ENCODE data around the gene SCGB3A1. TPM values are rescaled to one million over a fixed set of nuclear protein-coding genes. Genes with fewer than 3 reads are reported as not detected.
A peak's percentile ranks its signal among the peaks of the same experiment; 100 is the strongest.

The SCGB3A1 gene
- total and polyA plus RNA-seq, 9 of the 15 experiments (the other 6 are each of a cell fraction or from before 2014, with no cell fraction given): 0.33 TPM; not detected in 8

DNA sequence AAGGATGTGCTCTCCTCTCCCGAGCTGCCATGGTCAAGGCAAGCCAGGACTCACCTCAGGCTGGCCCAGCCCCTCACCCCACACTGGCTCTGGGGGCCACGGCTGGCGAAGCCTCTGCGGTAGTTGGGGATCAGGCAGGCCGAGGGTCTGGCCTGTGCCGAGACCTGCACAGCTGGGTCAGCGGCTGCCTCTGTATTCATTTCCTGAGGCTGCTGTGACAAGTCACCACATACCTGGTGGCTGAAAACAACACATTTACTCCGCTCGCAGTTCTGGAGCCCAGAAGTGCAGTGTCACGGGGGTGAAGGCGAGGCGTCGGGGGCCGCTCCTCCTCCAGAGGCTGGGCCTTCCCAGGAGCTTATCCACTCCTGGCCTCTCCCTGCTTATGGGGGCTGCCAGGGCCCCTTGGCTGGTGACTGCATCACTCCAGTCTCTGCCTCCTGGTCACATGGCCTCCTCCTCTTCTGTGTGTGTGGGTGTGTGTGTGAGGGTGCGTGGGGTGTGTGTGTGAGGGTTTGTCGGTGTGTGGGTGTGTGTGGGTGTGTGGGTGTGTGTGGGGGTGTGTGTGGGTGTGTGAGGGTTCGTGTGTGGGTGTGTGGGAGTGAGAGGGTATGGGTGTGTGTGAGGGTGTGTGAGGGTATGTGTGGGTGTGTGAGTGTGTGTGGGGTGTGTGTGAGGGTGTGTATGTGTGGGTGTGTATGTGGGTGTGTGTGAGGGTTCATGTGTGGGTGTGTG lies 3.2 kb upstream of the SCGB3A1 start (continued):
- TF ChIP-seq ARID1B (IDR thresholded peaks at IDR 0.05) (peak; percentile 67), DPF2 (IDR thresholded peaks at IDR 0.05) (peak; percentile 85), NFATC3 (IDR thresholded peaks at IDR 0.05) (no peak), NFE2 (IDR thresholded peaks at IDR 0.05; ENCODE audit: low read depth) (peak; percentile 78), CBFA2T2 (conservative IDR thresholded peaks at IDR 0.05) (peak; percentile 36), KLF16 (IDR thresholded peaks at IDR 0.05) (no peak), POLR3G (IDR thresholded peaks at IDR 0.05; ENCODE audit: extremely low read depth, insufficient read length, insufficient replicate concordance) (no peak), ETV1 (tag; conservative IDR thresholded peaks at IDR 0.05; ENCODE audit: low read depth) (no peak), CC2D1A (IDR thresholded peaks at IDR 0.05) (peak; percentile 62; the same call in 1 of the 2 replicates), ZBTB7A (IDR thresholded peaks at IDR 0.05; ENCODE audit: borderline replicate concordance, control insufficient read depth, low read depth, low read length) (peak; percentile 43; the same call in 1 of the 2 replicates), ELF1 (tag; IDR thresholded peaks at IDR 0.05) (no peak), ZNF436 (CRISPR knock-in tag; IDR thresholded peaks at IDR 0.05) (no peak), BACH1 (tag; IDR thresholded peaks at IDR 0.05) (no peak), TEAD4 (IDR thresholded peaks at IDR 0.05; ENCODE audit: low read length) (peak; percentile 91), TEAD4 (CRISPR knock-in tag; IDR thresholded peaks at IDR 0.05; ENCODE audit: borderline replicate concordance) (no peak), BHLHE40 (IDR thresholded peaks at IDR 0.05; ENCODE audit: low read length) (no peak), ZNF253 (CRISPR knock-in tag; conservative IDR thresholded peaks at IDR 0.05) (no peak), ZNF124 (CRISPR knock-in tag; IDR thresholded peaks at IDR 0.05) (no peak), THRAP3 (IDR thresholded peaks at IDR 0.05; ENCODE audit: borderline replicate concordance) (0 out of 2 replicates have a peak, but pooled peaks have one; percentile 32), KDM5B (IDR thresholded peaks at IDR 0.05; ENCODE audit: insufficient replicate concordance, low read depth, low read length) (no peak), TCF7 (IDR thresholded peaks at IDR 0.05; ENCODE audit: borderline replicate concordance) (no peak), TSC22D4 (tag; IDR thresholded peaks at IDR 0.05) (0 out of 2 replicates have a peak, but pooled peaks have one; percentile 32), ZNF507 (tag; conservative IDR thresholded peaks at IDR 0.05) (no peak), SMARCC2 (IDR thresholded peaks at IDR 0.05; ENCODE audit: low read depth) (no peak)
- TF ChIP-seq, protein P1, sequence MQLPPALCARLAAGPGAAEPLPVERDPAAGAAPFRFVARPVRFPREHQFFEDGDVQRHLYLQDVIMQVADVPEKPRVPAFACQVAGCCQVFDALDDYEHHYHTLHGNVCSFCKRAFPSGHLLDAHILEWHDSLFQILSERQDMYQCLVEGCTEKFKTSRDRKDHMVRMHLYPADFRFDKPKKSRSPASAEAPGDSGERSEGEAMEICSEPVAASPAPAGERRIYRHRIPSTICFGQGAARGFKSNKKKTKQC (CRISPR knock-in tag; IDR thresholded peaks at IDR 0.05): no peak
- TF ChIP-seq, protein P2, sequence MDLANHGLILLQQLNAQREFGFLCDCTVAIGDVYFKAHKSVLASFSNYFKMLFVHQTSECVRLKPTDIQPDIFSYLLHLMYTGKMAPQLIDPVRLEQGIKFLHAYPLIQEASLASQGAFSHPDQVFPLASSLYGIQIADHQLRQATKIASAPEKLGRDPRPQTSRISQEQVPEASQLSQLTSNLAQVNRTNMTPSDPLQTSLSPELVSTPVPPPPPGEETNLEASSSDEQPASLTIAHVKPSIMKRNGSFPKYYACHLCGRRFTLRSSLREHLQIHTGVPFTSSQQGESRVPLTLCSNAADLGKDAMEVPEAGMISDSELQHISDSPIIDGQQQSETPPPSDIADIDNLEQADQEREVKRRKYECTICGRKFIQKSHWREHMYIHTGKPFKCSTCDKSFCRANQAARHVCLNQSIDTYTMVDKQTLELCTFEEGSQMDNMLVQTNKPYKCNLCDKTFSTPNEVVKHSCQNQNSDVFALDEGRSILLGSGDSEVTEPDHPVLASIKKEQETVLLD (IDR thresholded peaks at IDR 0.05): peak; percentile 61; the same call in 1 of the 2 replicates
- TF ChIP-seq, protein P3, sequence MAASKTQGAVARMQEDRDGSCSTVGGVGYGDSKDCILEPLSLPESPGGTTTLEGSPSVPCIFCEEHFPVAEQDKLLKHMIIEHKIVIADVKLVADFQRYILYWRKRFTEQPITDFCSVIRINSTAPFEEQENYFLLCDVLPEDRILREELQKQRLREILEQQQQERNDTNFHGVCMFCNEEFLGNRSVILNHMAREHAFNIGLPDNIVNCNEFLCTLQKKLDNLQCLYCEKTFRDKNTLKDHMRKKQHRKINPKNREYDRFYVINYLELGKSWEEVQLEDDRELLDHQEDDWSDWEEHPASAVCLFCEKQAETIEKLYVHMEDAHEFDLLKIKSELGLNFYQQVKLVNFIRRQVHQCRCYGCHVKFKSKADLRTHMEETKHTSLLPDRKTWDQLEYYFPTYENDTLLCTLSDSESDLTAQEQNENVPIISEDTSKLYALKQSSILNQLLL (CRISPR knock-in tag; IDR thresholded peaks at IDR 0.05; ENCODE audit: borderline replicate concordance): no peak
- TF ChIP-seq, protein P4, sequence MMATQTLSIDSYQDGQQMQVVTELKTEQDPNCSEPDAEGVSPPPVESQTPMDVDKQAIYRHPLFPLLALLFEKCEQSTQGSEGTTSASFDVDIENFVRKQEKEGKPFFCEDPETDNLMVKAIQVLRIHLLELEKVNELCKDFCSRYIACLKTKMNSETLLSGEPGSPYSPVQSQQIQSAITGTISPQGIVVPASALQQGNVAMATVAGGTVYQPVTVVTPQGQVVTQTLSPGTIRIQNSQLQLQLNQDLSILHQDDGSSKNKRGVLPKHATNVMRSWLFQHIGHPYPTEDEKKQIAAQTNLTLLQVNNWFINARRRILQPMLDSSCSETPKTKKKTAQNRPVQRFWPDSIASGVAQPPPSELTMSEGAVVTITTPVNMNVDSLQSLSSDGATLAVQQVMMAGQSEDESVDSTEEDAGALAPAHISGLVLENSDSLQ (IDR thresholded peaks at IDR 0.05): 0 out of 2 replicates have a peak, but pooled peaks have one; percentile 16
